Measurements from ENCODE around the gene CAGE1. TPM values are rescaled to one million over a fixed set of nuclear protein-coding genes. Genes with fewer than 3 reads are reported as not detected.

The CAGE1 gene
- total and polyA plus RNA-seq, 2 experiments from 2014 or later: not detected

DNA sequence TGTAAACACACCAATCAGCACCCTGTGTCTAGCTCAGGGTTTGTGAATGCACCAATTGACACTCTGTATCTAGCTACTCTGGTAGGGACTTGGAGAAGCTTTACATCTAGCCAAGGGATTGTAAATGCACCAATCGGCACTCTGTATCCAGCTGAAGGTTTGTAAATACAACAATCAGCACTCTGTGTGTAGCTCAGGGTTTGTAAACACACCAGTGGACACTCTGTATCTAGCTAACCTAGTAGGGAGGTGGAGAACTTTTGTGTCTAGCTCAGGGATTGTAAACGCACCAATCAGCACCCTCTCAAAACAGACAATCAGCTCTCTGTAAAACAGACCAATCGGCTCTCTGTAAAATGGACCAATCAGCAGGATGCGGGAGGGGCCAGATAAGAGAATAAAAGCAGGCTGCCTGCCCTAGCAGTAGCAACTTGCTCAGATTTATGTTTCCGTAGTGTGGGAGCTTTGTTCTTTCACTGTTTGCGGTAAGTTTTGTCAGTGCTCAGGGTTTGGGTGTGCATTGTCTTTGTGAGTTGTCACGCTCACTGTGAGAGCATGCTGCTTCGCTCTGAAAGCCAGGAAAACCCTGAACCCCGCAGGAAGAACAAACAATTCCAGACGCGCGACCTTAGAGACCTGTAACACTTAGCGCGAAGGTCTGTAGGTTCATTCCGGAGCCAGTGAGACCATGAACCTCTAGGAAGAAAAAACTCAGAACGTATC is 37.1 kb upstream of the CAGE1 start:
- in situ Hi-C loops (cut with MboI): no loop called here
- WGBS, 2 experiments (ENCODE audit: low coverage in 1 of 2, low lambda C conversion rate in 2 of 2, missing lambda C conversion rate in 2 of 2): 78 to 79% methylated on average over 16 of the region's 16 CpGs

DNA sequence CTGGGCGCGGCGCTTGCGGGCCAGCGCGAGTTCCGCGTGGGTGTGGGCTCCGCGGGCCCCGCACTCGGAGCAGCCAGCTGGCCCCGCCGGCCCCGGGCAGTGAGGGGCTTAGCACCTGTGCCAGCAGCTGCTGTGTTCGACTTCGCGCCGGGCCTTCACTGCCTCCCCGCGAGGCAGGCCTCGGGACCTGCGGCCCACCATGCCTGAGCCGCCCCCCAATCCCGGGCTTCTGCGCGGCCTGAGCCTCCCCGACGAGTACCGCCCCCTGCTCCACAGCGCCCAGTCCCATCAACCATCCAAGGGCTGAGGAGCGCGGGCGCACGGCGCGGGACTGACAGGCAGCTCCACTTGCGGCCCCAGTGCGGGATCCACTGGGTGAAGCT is 36.3 kb upstream of the CAGE1 start:
- Histone ChIP-seq H3K4me1 (ENCODE audit: insufficient read depth) (no peaks in the 10 kb centered on the region), H3K4me2 (ENCODE audit: unreplicated experiment) (no peak overlapping the region), H3K36me3 (ENCODE audit: low read depth) (no peaks in the 10 kb centered on the region), H3K9me2 (ENCODE audit: insufficient read depth) (no peaks in the 10 kb centered on the region), H3K27ac (no peak overlapping the region), H3F3A (ENCODE audit: insufficient read depth) (no peaks in the 10 kb centered on the region), H3K9ac (no peak overlapping the region), H3K79me2 (ENCODE audit: insufficient read depth) (no peaks in the 10 kb centered on the region), H3K27me3 (replicated peaks; ENCODE audit: insufficient read depth) (no peaks in the 10 kb centered on the region), H3K4me3 (no peak overlapping the region), H3K9me3 (ENCODE audit: low read depth) (no peaks in the 10 kb centered on the region), H2AFZ (no peak overlapping the region), H4K20me1 (ENCODE audit: insufficient read depth) (no peaks in the 10 kb centered on the region)
- TF ChIP-seq EZH2 (IDR thresholded peaks at IDR 0.05; ENCODE audit: insufficient read depth, poor library complexity, severe bottlenecking) (no peak), EZH2phosphoT487 (IDR thresholded peaks at IDR 0.05; ENCODE audit: insufficient read depth, low read depth) (no peak)
- WGBS, 2 experiments (ENCODE audit: low coverage in 1 of 2, low lambda C conversion rate in 2 of 2, missing lambda C conversion rate in 2 of 2): 95 to 98% methylated on average over 22 to 39 of the region's 39 CpGs
- DNase-seq: no peak
- in situ Hi-C loops (cut with MboI): no loop called here

More for the DNA sequence above, 37.1 kb upstream of the CAGE1 start:
- no peaks in the 10 kb centered on the region for H4K20me1 ChIP-seq (ENCODE audit: insufficient read depth)
- H3K4me3 ChIP-seq: no peak overlapping the region
- H3F3A ChIP-seq (ENCODE audit: insufficient read depth): no peaks in the 10 kb centered on the region
- no peak overlapping the region for H3K9ac ChIP-seq
- H3K27me3 ChIP-seq (replicated peaks; ENCODE audit: insufficient read depth): no peaks in the 10 kb centered on the region
- H3K4me2 ChIP-seq (ENCODE audit: unreplicated experiment): no peak overlapping the region
- TF ChIP-seq EZH2 (IDR thresholded peaks at IDR 0.05; ENCODE audit: insufficient read depth, poor library complexity, severe bottlenecking) (no peak), EZH2phosphoT487 (IDR thresholded peaks at IDR 0.05; ENCODE audit: insufficient read depth, low read depth) (no peak)
- no peak overlapping the region for H3K27ac ChIP-seq
- no peak for DNase-seq
- H3K36me3 ChIP-seq (ENCODE audit: low read depth): no peaks in the 10 kb centered on the region
- H2AFZ ChIP-seq: no peak overlapping the region
- H3K9me3 ChIP-seq (ENCODE audit: low read depth): no peaks in the 10 kb centered on the region
- H3K4me1 ChIP-seq (ENCODE audit: insufficient read depth): no peaks in the 10 kb centered on the region
- no peaks in the 10 kb centered on the region for H3K9me2 ChIP-seq (ENCODE audit: insufficient read depth)
- H3K79me2 ChIP-seq (ENCODE audit: insufficient read depth): no peaks in the 10 kb centered on the region

- no peaks in the 10 kb centered on the region for H3K4me1 ChIP-seq (ENCODE audit: insufficient read depth)
- H3K79me2 ChIP-seq (ENCODE audit: insufficient read depth): no peaks in the 10 kb centered on the region
- H3K9me3 ChIP-seq (ENCODE audit: low read depth): no peaks in the 10 kb centered on the region
- DNase-seq: peak; percentile 75
- in situ Hi-C loops (cut with MboI): no loop called here
- no peak overlapping the region for H3K27ac ChIP-seq
- no peak overlapping the region for H3K9ac ChIP-seq
- no peaks in the 10 kb centered on the region for H3K27me3 ChIP-seq (replicated peaks; ENCODE audit: insufficient read depth)
- H3K4me2 ChIP-seq (ENCODE audit: unreplicated experiment): no peak overlapping the region
- no peak for TF ChIP-seq EZH2phosphoT487 (IDR thresholded peaks at IDR 0.05; ENCODE audit: insufficient read depth, low read depth)
- H4K20me1 ChIP-seq (ENCODE audit: insufficient read depth): no peaks in the 10 kb centered on the region
- 84 to 87% methylated on average over 25 of the region's 25 CpGs for WGBS, 2 experiments (ENCODE audit: low coverage in 1 of 2, low lambda C conversion rate in 2 of 2, missing lambda C conversion rate in 2 of 2)
- H3K36me3 ChIP-seq (ENCODE audit: low read depth): no peaks in the 10 kb centered on the region
- H3K9me2 ChIP-seq (ENCODE audit: insufficient read depth): no peaks in the 10 kb centered on the region
- H2AFZ ChIP-seq: no peak overlapping the region
- H3F3A ChIP-seq (ENCODE audit: insufficient read depth): no peaks in the 10 kb centered on the region
- H3K4me3 ChIP-seq: no peak overlapping the region
These were observed 35.6 kb upstream of the CAGE1 start for GRCh38 chr6:7424967-7425807.

DNA sequence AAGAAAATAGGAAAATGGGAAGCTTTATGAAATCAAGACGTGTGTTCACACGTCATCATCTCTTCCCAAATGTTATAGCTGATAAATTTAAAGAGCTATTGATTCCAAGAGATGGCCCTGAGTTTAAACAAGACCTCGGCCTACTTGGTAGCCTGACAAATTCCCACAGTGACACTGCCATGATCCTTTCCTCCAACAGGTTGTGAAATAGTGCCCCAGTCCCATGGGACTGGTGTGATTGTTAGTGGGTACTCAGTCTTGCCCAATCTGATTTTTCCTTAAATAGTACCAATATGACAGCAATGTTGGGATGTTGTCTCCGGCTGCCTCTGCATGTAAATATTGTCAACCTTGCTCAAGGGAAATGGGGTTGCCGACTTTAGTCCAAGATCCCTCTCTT is 34.5 kb upstream of the CAGE1 start:
- Histone ChIP-seq H3K9ac (no peak overlapping the region), H2AFZ (no peak overlapping the region), H3K27ac (no peak overlapping the region), H3F3A (ENCODE audit: insufficient read depth) (no peaks in the 10 kb centered on the region), H3K9me2 (ENCODE audit: insufficient read depth) (no peaks in the 10 kb centered on the region), H3K4me2 (ENCODE audit: unreplicated experiment) (no peak overlapping the region), H3K36me3 (ENCODE audit: low read depth) (no peaks in the 10 kb centered on the region), H3K9me3 (ENCODE audit: low read depth) (no peaks in the 10 kb centered on the region), H3K4me3 (no peak overlapping the region), H3K79me2 (ENCODE audit: insufficient read depth) (no peaks in the 10 kb centered on the region), H3K4me1 (ENCODE audit: insufficient read depth) (no peaks in the 10 kb centered on the region), H4K20me1 (ENCODE audit: insufficient read depth) (no peaks in the 10 kb centered on the region), H3K27me3 (replicated peaks; ENCODE audit: insufficient read depth) (no peaks in the 10 kb centered on the region)
- TF ChIP-seq EZH2 (IDR thresholded peaks at IDR 0.05; ENCODE audit: insufficient read depth, poor library complexity, severe bottlenecking) (no peak), EZH2phosphoT487 (IDR thresholded peaks at IDR 0.05; ENCODE audit: insufficient read depth, low read depth) (no peak)
- in situ Hi-C loops (cut with MboI): no loop called here
- 88% methylated on average over 5 of the region's 5 CpGs for WGBS, 2 experiments (ENCODE audit: low coverage in 1 of 2, low lambda C conversion rate in 2 of 2, missing lambda C conversion rate in 2 of 2)
- DNase-seq: no peak
